ENCODE data around the gene CCDC85B.

CCDC85B gene

GRCh38 chr11:65857853-65858680, 32.4 kb upstream of the CCDC85B start, which contains the start of gene CFL1:
Gene CFL1 (minus strand): TSS chr11:65858180. CDS start chr11:65858099, 81 bp downstream.
- peak; percentile 67 for DNase-seq

GRCh38 chr11:65858681-65859087, 31.8 kb upstream of the CCDC85B start:
- no peak for DNase-seq

DNA sequence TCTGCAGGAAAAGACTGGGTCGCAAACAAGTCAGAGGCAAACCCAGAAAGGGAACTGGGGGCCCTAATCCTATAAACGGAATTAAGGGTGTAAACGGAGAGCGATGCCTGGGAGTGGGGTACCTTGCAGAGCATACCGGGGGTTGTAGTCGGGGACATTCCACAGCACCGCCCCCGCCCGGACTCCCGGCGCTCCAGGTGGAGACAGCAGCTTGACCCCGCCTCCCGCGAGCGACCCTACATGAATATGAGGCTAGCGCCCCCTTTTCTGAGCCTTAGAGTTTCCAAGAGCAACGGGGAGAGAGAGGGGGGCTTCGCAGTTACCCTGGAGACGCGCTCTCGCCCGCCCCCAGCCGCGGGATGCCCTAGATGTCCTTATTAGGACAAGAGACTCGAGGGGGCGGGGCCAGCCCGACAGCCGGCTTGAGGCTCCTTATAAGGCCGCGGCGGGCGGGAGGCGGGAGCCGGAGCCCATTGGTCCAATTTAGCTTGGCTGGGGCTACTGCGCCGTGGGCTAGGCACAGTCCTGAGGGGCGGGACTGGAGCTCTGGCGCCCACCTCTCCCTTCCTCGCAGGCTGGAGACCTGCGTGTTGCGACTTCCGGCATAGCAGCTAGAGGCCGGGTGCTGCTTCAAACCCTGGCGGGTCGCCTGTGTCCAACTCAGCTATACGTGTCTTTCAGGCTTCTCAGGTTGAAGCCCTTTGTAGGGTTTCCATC, 31.2 kb upstream of the CCDC85B start:
- DNase-seq: peak; percentile 80

GRCh38 chr11:65859812-65860277, 30.6 kb upstream of the CCDC85B start:
- no peak for DNase-seq

GRCh38 chr11:65860278-65861164, 30.0 kb upstream of the CCDC85B start, which contains the start of gene MUS81:
Gene MUS81 (plus strand): TSS chr11:65860433. CDS start chr11:65860754, 321 bp downstream.
- peak; percentile 75 for DNase-seq

- no peak for DNase-seq
Observed at GRCh38 chr11:65861165-65861505, 29.3 kb upstream of the CCDC85B start.

- DNase-seq: no peak
Observed at GRCh38 chr11:65861533-65862183, 28.8 kb upstream of the CCDC85B start.

DNA sequence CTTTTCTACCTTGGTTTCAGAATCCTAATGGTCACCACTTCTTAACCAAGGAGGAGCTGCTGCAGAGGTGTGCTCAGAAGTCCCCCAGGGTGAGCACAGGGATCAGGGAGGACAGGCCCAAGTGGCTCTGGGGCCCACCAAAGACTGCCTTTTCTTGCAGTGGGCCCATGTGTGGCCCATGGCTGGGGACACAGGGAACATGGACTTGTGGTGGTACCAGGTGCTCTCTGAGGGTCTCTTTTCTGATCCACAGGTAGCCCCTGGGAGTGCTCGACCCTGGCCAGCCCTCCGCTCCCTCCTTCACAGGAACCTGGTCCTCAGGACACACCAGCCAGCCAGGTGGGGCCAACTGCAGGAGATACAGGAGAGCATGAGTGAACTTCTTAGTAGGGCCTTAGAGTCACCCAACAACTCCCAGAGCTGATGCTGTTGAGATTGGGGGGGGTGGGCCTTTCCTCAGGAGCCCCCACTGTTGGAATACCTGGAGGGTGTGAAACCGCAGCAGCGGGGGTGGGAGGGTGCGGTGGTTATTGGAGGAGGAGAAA, 28.2 kb upstream of the CCDC85B start:
- no peak for DNase-seq

- DNase-seq: no peak
Observed at GRCh38 chr11:65862941-65863888, 27.3 kb upstream of the CCDC85B start.

DNA sequence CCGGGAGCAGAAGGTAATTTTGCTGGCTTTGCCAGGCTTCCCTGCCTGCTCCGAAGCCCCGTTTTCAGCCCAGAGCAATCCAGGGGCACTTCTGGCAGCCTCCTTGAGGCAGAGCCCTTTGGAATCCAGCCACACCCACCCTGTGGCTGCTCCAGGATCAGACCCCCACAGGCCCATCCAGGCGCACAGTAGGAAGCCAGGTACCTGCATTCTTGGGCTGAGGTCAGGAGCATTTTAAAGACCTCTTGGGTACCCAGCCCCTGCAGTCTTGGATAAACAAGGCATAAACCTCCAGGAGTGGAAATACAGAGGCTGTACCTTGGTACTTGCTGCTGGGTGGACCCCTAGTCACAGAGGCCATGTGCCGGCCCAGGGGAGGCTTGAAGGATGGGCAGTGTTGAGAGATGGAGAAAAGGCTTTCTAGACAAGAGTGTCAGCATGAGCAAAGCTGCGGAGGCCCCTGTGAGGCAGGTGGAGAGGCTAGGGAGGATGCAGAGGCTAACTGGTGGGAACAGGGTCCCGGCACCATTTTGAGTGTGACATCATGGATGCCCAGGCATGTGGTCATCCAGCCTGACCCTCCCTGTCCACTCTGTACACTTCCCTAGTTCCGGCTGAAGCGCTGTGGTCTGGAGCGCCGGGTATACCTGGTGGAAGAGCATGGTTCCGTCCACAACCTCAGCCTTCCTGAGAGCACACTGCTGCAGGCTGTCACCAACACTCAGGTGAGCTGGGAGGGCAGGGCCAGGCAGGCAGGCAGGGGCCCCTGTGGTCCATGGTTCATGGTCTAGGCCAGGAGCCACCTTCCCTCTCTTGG, 26.4 kb upstream of the CCDC85B start:
- no peak for DNase-seq

GRCh38 chr11:65864706-65865471, 25.6 kb upstream of the CCDC85B start:
- no peak for DNase-seq

GRCh38 chr11:65865550-65866172, 24.8 kb upstream of the CCDC85B start:
- DNase-seq: no peak

- DNase-seq: no peak
Observed at GRCh38 chr11:65866509-65867283, 23.8 kb upstream of the CCDC85B start.

DNA sequence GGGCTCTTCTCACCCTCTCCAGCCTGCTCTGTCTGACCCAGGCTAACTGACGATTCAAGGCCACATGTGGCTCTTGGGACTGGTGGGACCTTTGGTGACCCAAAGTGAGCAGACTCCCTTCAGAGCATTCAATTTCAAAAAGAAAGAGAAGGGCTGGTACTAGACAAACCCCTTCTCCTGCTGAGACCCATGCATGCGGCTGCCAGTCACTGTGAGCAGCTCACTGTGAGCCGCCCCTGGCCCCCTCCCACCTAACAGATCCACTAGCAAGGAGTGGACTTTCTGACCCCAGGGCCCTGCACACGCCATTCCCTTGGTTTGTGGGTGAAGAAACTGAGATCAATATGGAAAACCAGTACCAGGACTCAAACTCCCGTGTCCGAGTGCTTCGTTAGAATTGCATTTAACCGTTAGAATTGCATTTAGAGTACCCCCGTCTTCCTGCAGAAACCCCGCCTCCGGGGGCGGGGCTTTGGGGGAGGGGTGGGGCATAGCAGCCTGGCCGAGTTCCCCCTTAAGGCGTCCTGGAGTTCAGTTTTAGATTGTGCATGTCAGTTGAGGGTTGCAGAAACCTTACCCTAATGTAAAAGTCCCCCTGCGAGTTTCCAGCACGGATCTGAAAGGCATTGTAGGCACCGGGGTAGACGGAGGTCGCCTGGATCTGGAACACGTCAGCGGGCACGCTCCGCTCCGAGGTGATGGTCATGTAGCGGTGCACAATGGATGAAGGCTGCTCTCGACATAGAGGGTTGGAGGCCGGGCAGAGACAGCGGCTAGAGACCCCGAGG, 23.0 kb upstream of the CCDC85B start:
- no peak for DNase-seq

GRCh38 chr11:65868076-65868667, 22.3 kb upstream of the CCDC85B start:
- DNase-seq: no peak

DNA sequence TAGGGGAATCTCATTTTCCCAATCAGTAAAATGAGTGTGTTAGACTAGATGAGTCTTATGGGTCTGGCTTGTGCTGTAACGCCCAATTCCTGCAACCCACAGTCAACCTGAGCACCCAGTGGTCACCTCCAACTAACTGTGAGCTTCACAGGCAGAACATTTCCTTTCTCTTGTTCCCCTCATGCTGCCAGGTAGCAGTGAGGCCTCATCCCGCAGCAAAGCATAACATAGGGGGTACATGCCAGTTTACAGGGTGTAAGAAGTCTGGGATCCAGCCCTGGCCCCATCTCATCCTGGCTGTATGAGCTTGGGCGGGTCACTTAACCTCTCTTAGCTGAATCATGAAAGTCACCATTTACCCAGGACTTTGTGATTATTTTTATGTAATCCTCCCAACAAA, 21.6 kb upstream of the CCDC85B start:
- no peak for DNase-seq
